K562 (cell line): Measurements from ENCODE around the gene ZNF791. TPM values are rescaled to one million over a fixed set of nuclear protein-coding genes. Genes with fewer than 3 reads are reported as not detected.

Experiments used
- AFF1 ChIP-seq, 2 experiments: fragments of 450-650 bp; IDR thresholded peaks; 2 replicates each; pipeline ENCODE4 v1.6.1; 2018; ENCODE audit warnings: mild to moderate bottlenecking in 2 of 2, low read depth in 1 of 2; ENCODE audit not compliant: partially characterized antibody in 2 of 2
- CREM ChIP-seq: IDR thresholded peaks from 2 replicates; pipeline ENCODE4 v1.6.1; 2014; ENCODE audit warnings: antibody characterized with exemption, low read depth
- EWSR1 ChIP-seq: fragments of 450-650 bp; IDR thresholded peaks from 2 replicates; pipeline ENCODE4 v1.6.1; 2018; ENCODE audit warnings: borderline replicate concordance, mild to moderate bottlenecking, low read depth, moderate library complexity; ENCODE audit not compliant: partially characterized antibody
- HMG20A ChIP-seq: fragments of 450-650 bp; formaldehyde crosslinking; conservative IDR thresholded peaks from 2 replicates; pipeline ENCODE4 v1.4.0; 2020; ENCODE audit warnings: mild to moderate bottlenecking, mixed read lengths
- HNRNPLL ChIP-seq: fragments of 200-400 bp; formaldehyde crosslinking; IDR thresholded peaks from 2 replicates; pipeline ENCODE4 v1.6.1; 2017; ENCODE audit warnings: low read length, low read depth, mild to moderate bottlenecking; ENCODE audit not compliant: poor library complexity, severe bottlenecking
- HSF4 ChIP-seq: fragments of 250-450 bp; sonication (Bioruptor Pico); IDR thresholded peaks from 2 replicates; pipeline ENCODE4 v2.1.2; 2022; ENCODE audit warnings: mild to moderate bottlenecking, moderate library complexity, borderline replicate concordance
- JUN ChIP-seq, 2 experiments: sonication (generic) in 1 of 2; formaldehyde crosslinking in 1 of 2; IDR thresholded peaks; 2 replicates each; pipeline versions ENCODE4 v1.6.1 to v1.8.0; 2012 to 2022; ENCODE audit warnings: borderline replicate concordance in 2 of 2, mild to moderate bottlenecking in 2 of 2, improper control_type of control experiment in 1 of 2, low read depth in 1 of 2, low read length in 1 of 2, missing genetic modification reagents in 1 of 2
- LCOR ChIP-seq: sonication (generic); formaldehyde crosslinking; IDR thresholded peaks from 2 replicates; pipeline ENCODE4 v1.8.0; 2022; ENCODE audit warnings: mild to moderate bottlenecking, missing genetic modification reagents
- NFRKB ChIP-seq: fragments of 450-650 bp; IDR thresholded peaks from 2 replicates; pipeline ENCODE4 v1.6.1; 2016; ENCODE audit warnings: low read depth
- PTRF ChIP-seq: fragments of 450-650 bp; IDR thresholded peaks from 2 replicates; pipeline ENCODE4 v1.6.1; 2016; ENCODE audit warnings: mild to moderate bottlenecking, missing genetic modification characterization, missing compliant biosample characterization
- RBFOX2 ChIP-seq: fragments of 200-400 bp; formaldehyde crosslinking; IDR thresholded peaks from 2 replicates; pipeline ENCODE4 v1.6.1; 2017; ENCODE audit warnings: low read depth, mild to moderate bottlenecking, low read length, moderate library complexity
- SAP30 ChIP-seq: fragments of 200-600 bp; sonication (generic); IDR thresholded peaks from 2 replicates; pipeline ENCODE4 v1.6.1; 2012; ENCODE audit warnings: borderline replicate concordance, low read depth, mild to moderate bottlenecking, moderate library complexity, low read length, control low read depth, inconsistent platforms; ENCODE audit not compliant: insufficient read depth, poor library complexity, severe bottlenecking
- STAT5A ChIP-seq: IDR thresholded peaks from 2 replicates; pipeline ENCODE4 v1.6.1; 2012; ENCODE audit warnings: low read length, inconsistent platforms, borderline replicate concordance
- U2AF1 ChIP-seq: fragments of 200-400 bp; formaldehyde crosslinking; optimal IDR thresholded peaks from 2 replicates; pipeline ENCODE3; 2017; ENCODE audit warnings: mild to moderate bottlenecking, low read depth, low read length, moderate library complexity
- ZNF324 ChIP-seq: fragments of 250-450 bp; sonication (Bioruptor Pico); IDR thresholded peaks from 2 replicates; pipeline ENCODE4 v1.4.0; 2020; ENCODE audit warnings: mild to moderate bottlenecking
- ZNF347 ChIP-seq: fragments of 450-650 bp; formaldehyde crosslinking; IDR thresholded peaks from 2 replicates; pipeline ENCODE4 v1.4.0; 2020; ENCODE audit warnings: low read depth, mild to moderate bottlenecking, moderate library complexity
- ZNF384 ChIP-seq: IDR thresholded peaks from 2 replicates; pipeline ENCODE4 v1.6.1; 2012; ENCODE audit warnings: low read depth, low read length, improper control_type of control experiment
- ZNF668 ChIP-seq: fragments of 250-450 bp; sonication (Bioruptor Pico); IDR thresholded peaks from 2 replicates; pipeline ENCODE4 v1.8.0; 2022; ENCODE audit warnings: mild to moderate bottlenecking, inconsistent platforms
- ZNF696 ChIP-seq: fragments of 250-450 bp; sonication (Bioruptor Pico); conservative IDR thresholded peaks from 2 replicates; pipeline ENCODE4 v1.4.0; 2020; ENCODE audit warnings: mild to moderate bottlenecking, moderate library complexity
- ZNF79 ChIP-seq: fragments of 250-450 bp; sonication (Bioruptor Pico); IDR thresholded peaks from 2 replicates; pipeline ENCODE4 v1.4.0; 2020; ENCODE audit warnings: low read depth, mild to moderate bottlenecking, moderate library complexity
- polyA plus RNA-seq, 8 experiments: library from polyadenylated mRNA; depleted of rRNA in 4 of 8; stranded (reverse) in 5 of 8; unstranded in 3 of 8; fragments of >200 nt; fragmentation: Nextera tagmentation in 2 of 8; fragmentation: Illumina TruSeq in 1 of 8; extraction: Ambion mirVana in 2 of 8; extraction: Trizol in 1 of 8; gene quantifications; 2 replicates each; pipeline versions ENCODE4 v1.2.1 to v1.2.3, GENCODE V29; 2011 to 2014; ENCODE audit warnings: inconsistent platforms in 1 of 8, missing spikeins in 1 of 8
- total RNA-seq, 7 experiments: library from RNA; depleted of rRNA in 6 of 7; stranded (reverse); fragments of >200 nt in 6 of 7; fragmentation: Illumina TruSeq in 2 of 7; extraction: Trizol in 2 of 7; gene quantifications; 2 replicates each; pipeline versions ENCODE4 v1.2.1 to v1.2.3, GENCODE V29; 2011 to 2021; ENCODE audit warnings: low replicate concordance in 1 of 7
- TF ChIP-seq, protein P1 (sequence below): sonication (generic); formaldehyde crosslinking; IDR thresholded peaks from 2 replicates; pipeline ENCODE4 v1.8.0; 2022; ENCODE audit warnings: missing genetic modification reagents, mild to moderate bottlenecking, moderate library complexity, borderline replicate concordance
- TF ChIP-seq, protein P2 (sequence below): sonication (generic); formaldehyde crosslinking; IDR thresholded peaks from 2 replicates; pipeline ENCODE4 v1.8.1; 2023; ENCODE audit warnings: mild to moderate bottlenecking, missing genetic modification reagents

ZNF791 gene
- total and polyA plus RNA-seq, 9 of the 15 experiments (the other 6 are each of a cell fraction or from before 2014, with no cell fraction given): 7.8 to 22.7 (median 13.1) TPM

DNA sequence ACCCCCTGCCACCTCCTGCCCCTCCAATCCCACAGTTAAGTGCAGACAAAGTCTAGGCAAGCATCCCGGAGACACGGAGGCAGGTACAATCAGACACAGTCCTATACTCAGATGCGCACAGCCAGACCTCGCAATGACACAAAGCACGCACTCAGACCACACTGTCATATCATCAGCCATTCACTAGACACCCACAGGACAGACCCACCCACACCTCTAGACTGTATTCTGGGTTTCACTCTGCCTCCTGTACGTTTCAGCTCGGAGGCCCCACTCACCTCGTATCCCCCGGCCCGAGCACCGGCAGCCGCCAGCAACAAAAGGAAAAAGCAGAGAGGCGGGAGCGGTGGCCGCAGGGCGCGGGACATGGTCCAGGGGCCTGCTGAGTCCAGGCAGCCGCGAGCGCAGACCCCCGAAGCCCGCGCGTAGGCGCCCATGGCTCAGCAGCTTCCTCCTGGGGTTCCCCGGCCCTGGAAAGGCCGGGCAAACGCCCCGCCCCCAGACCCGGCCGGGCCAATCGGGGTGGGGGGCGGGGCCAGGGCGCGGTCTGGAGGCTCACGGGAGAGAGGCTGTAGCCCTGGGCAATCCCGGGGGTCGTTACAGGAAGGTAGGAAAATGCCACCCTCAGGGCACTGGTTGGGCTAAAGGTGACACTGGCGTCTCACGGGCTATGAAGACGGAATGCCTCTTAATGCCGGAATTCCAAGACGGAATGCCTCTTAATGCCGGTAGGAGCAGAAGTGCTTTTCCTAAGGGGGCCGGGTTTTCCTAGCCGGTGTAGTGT lies 55.7 kb downstream of the ZNF791 start, which contains the start of the genes MAN2B1 and WDR83 (continued):
- TF ChIP-seq AFF1 (IDR thresholded peaks at IDR 0.05; ENCODE audit: low read depth in 1 of 2, partially characterized antibody in 2 of 2) (no peak), RBFOX2 (peak; percentile 73), NFRKB (no peak), ZNF668 (no peak), ZNF696 (CRISPR knock-in tag) (no peak), HSF4 (CRISPR knock-in tag) (no peak), ZNF324 (no peak), HMG20A (CRISPR knock-in tag) (no peak), ZNF79 (CRISPR knock-in tag) (no peak), HNRNPLL (no peak), LCOR (no peak), PTRF (no peak), JUN (IDR thresholded peaks at IDR 0.05; ENCODE audit: borderline replicate concordance, low read depth, low read length) (no peak), JUN (CRISPR knock-in tag; IDR thresholded peaks at IDR 0.05; ENCODE audit: borderline replicate concordance) (no peak), ZNF347 (CRISPR knock-in tag) (no peak), STAT5A (no peak), SAP30 (peak; percentile 48), EWSR1 (no peak), CREM (no peak), ZNF384 (no peak), U2AF1 (no peak)
- TF ChIP-seq, protein P1, sequence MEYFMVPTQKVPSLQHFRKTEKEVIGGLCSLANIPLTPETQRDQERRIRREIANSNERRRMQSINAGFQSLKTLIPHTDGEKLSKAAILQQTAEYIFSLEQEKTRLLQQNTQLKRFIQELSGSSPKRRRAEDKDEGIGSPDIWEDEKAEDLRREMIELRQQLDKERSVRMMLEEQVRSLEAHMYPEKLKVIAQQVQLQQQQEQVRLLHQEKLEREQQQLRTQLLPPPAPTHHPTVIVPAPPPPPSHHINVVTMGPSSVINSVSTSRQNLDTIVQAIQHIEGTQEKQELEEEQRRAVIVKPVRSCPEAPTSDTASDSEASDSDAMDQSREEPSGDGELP (CRISPR knock-in tag): no peak
- TF ChIP-seq, protein P2, sequence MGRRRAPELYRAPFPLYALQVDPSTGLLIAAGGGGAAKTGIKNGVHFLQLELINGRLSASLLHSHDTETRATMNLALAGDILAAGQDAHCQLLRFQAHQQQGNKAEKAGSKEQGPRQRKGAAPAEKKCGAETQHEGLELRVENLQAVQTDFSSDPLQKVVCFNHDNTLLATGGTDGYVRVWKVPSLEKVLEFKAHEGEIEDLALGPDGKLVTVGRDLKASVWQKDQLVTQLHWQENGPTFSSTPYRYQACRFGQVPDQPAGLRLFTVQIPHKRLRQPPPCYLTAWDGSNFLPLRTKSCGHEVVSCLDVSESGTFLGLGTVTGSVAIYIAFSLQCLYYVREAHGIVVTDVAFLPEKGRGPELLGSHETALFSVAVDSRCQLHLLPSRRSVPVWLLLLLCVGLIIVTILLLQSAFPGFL: no peak
